Measurements from ENCODE around the gene TRNAU1AP.
"Not testable (repeated sequence)": the region's sequence is repeated elsewhere in the genome, so short reads cannot be mapped to it uniquely, and the experiment has no call there.

TRNAU1AP gene

GRCh38 chr1:28552758-28553663 is at the start of gene TRNAU1AP:
Gene TRNAU1AP (plus strand): TSS chr1:28553085. CDS start chr1:28553111, 26 bp downstream.
- FAIRE-seq, result peak; percentile 77

GRCh38 chr1:28503117-28503516 is 49.8 kb upstream of the TRNAU1AP start:
- no peak for FAIRE-seq

- peak; percentile 98 for FAIRE-seq
Observed at GRCh38 chr1:28505406-28506187, 47.3 kb upstream of the TRNAU1AP start, which contains the start of gene RCC1. Gene RCC1 (plus strand): TSS chr1:28506043. CDS start chr1:28529867, 23,824 bp downstream.

GRCh38 chr1:28506907-28507246 is 46.0 kb upstream of the TRNAU1AP start:
- no peak for FAIRE-seq

- no peak for FAIRE-seq
Observed at GRCh38 chr1:28507247-28507645, 45.6 kb upstream of the TRNAU1AP start.

- no peak for FAIRE-seq
Observed at GRCh38 chr1:28507646-28508434, 45.0 kb upstream of the TRNAU1AP start.

- no peak for FAIRE-seq
Observed at GRCh38 chr1:28508435-28508754, 44.5 kb upstream of the TRNAU1AP start.

- no peak for FAIRE-seq
Observed at GRCh38 chr1:28509705-28510272, 43.1 kb upstream of the TRNAU1AP start.

GRCh38 chr1:28510273-28510969 is 42.5 kb upstream of the TRNAU1AP start:
- FAIRE-seq, result peak; percentile 93

- FAIRE-seq, result no peak
Observed at GRCh38 chr1:28510970-28511440, 41.9 kb upstream of the TRNAU1AP start.

- FAIRE-seq, result peak; percentile 50
Observed at GRCh38 chr1:28512058-28512611, 40.8 kb upstream of the TRNAU1AP start.

GRCh38 chr1:28514445-28514933 is 38.4 kb upstream of the TRNAU1AP start:
- FAIRE-seq, result not testable (repeated sequence)

GRCh38 chr1:28516518-28516956 is 36.3 kb upstream of the TRNAU1AP start:
- FAIRE-seq, result no peak

GRCh38 chr1:28517649-28517999 is 35.3 kb upstream of the TRNAU1AP start:
- FAIRE-seq, result no peak

- peak; percentile 82 for FAIRE-seq
Observed at GRCh38 chr1:28518000-28518744, 34.7 kb upstream of the TRNAU1AP start.

- no peak for FAIRE-seq
Observed at GRCh38 chr1:28518745-28519341, 34.0 kb upstream of the TRNAU1AP start.

GRCh38 chr1:28519946-28520725 is 32.7 kb upstream of the TRNAU1AP start:
- FAIRE-seq, result no peak

GRCh38 chr1:28520796-28521195 is 32.1 kb upstream of the TRNAU1AP start:
- FAIRE-seq, result not testable (repeated sequence)

GRCh38 chr1:28521502-28522164 is 31.3 kb upstream of the TRNAU1AP start:
- no peak for FAIRE-seq
